Sigmoid colon (tissue), 7 donors: ENCODE measurements around the gene ROBO1. TPM values are rescaled to one million over a fixed set of nuclear protein-coding genes. Genes with fewer than 3 reads are reported as not detected.

Source experiments
- polyA plus RNA-seq, 3 donors: library from polyadenylated mRNA; stranded (reverse); fragments of 200-250 nt; gene quantifications; one replicate each; pipeline ENCODE4 v1.2.3, GENCODE V29; 2013
- small RNA-seq, 3 donors: library from RNA; depleted of rRNA; stranded (forward); fragments of <200 nt; gene quantifications; one replicate each; pipeline ENCODE3, GENCODE V24; 2016
- total RNA-seq, 4 donors: library from RNA; depleted of rRNA; stranded (reverse); fragments of >200 nt; gene quantifications; one replicate each; pipeline ENCODE4 v1.1.0, GENCODE V29; 2016
- donor health status: healthy with polysubstance abuse.
- donor health status: Bipolar disorder and iron deficiency.
- donor health status: healthy.

Gene ROBO1
- total and polyA plus RNA-seq, 7 donors: 0.69 to 45.7 (median 32.4) TPM

Small RNAs within 50 kb of the gene (small RNA-seq; reads per million reads assigned to genes)
- gene MIR3923 (0 reads per million in 3 donors), gene RN7SL751P (0 reads per million in 3 donors)
